ENCODE results near the gene HNRNPA3. TPM values are rescaled to one million over a fixed set of nuclear protein-coding genes. Genes with fewer than 3 reads are reported as not detected.

The HNRNPA3 gene
- total RNA-seq, 2 experiments from 2014 or later = 329 to 350 TPM

Small RNAs within 50 kb of the gene (microRNA-seq; reads per million reads assigned to microRNA genes)
- gene MIR3128 = not detected

Other genes with a start within 250 kb of the HNRNPA3 start
- gene NFE2L2, start 51.9 kb downstream of the HNRNPA3 start, total RNA-seq = 10 to 100 TPM; 61.3 to 64.3 TPM
- 10 to 100 TPM; 65.9 to 67.9 TPM for gene AGPS, start 180.0 kb downstream of the HNRNPA3 start, total RNA-seq

Data from activated CD8-positive, alpha-beta T cell treated with anti-CD3 and anti-CD28 coated beads, Interleukin-2, amount 10 ng/mL, durations not matched to agents 7 days and 5 days (primary cell).